Central memory CD8-positive, alpha-beta T cell (primary cell): ENCODE data around the gene DGKG.

Source experiments
- ATAC-seq: fragments of 150-1000 bp; cut with Tn5 transposase; replicated peaks from 2 replicates; pipeline ENCODE4 v1.10.0; 2022; ENCODE audit warnings: mild to moderate bottlenecking, moderate FRiP score, moderate number of reproducible peaks; ENCODE audit not compliant: poor library complexity, severe bottlenecking; ENCODE audit errors: extremely low read depth
- DNase-seq, 2 donors: peaks; one replicate each; pipeline ENCODE4 v3.0.0; 2021; ENCODE audit warnings: low spot score in 2 of 2
- H3K27ac Mint-ChIP-seq: one replicate; pipeline ENCODE4 v1.8.0; 2022; ENCODE audit warnings: low read depth, mild to moderate bottlenecking, moderate library complexity, mixed read lengths
- H3K27me3 Mint-ChIP-seq: one replicate; pipeline ENCODE4 v1.8.0; 2022; ENCODE audit warnings: mixed read lengths
- H3K36me3 Mint-ChIP-seq: one replicate; pipeline ENCODE4 v1.8.0; 2022; ENCODE audit warnings: mild to moderate bottlenecking, moderate library complexity, mixed read lengths; ENCODE audit not compliant: insufficient read depth
- H3K4me1 Mint-ChIP-seq: one replicate; pipeline ENCODE4 v1.8.0; 2022; ENCODE audit warnings: mixed read lengths
- H3K4me3 Mint-ChIP-seq: one replicate; pipeline ENCODE4 v1.8.0; 2022; ENCODE audit warnings: mild to moderate bottlenecking, moderate library complexity, mixed read lengths
- H3K9me3 Mint-ChIP-seq: one replicate; pipeline ENCODE4 v1.8.0; 2022; ENCODE audit warnings: mixed read lengths

Gene DGKG

DNA sequence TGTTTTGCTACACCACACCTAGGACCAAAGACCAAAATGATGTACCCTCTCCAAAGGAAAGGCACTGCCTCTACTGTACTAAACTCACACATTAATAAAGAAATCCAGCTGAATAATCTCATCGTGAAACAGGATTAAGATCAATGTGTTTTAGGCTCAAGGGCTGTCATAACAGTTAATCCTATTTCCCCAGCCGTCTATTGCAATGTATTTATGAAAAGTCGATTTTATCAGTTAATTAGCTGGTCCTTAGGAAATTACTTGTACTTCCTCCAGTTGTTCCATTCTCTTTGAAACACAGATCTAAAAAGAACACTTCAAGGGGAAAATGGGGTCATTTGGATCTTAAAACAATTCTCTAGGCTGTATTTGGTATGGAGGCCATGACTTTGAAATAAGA is 261.6 kb downstream of the DGKG start:
- Mint-ChIP-seq H3K9me3 (no peaks in the 10 kb centered on the region), H3K36me3 (no peaks in the 10 kb centered on the region), H3K4me3 (no peak overlapping the region), H3K27ac (no peak overlapping the region), H3K27me3 (peaks cover 76% of the 10 kb centered on the region), H3K4me1 (no peaks in the 10 kb centered on the region)
- DNase-seq (no peak), ATAC-seq (no peak)

DNA sequence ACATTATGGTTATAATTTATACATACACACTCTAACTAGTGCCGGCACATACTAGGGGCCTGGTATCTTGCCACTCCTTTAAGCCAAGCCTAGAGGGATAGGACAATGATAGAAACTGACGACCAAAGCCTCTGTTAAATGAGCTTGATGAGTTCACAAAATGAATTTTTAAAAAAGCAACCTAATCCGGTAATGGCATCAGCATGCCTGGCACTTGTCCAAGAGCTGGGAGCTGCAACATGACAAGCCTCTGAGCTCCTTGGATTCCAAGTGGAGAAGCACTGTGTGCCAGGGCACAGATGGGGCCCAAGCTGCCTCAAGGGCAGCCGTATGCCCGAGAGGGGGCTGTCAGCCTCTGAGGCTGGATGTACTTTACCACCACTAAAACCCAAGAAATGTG is 262.9 kb downstream of the DGKG start:
- no peak for ATAC-seq
- H3K4me3 Mint-ChIP-seq: no peak overlapping the region
- peaks cover 84% of the 10 kb centered on the region for H3K27me3 Mint-ChIP-seq
- H3K36me3 Mint-ChIP-seq: no peaks in the 10 kb centered on the region
- no peaks in the 10 kb centered on the region for H3K9me3 Mint-ChIP-seq
- no peaks in the 10 kb centered on the region for H3K4me1 Mint-ChIP-seq
- H3K27ac Mint-ChIP-seq: no peak overlapping the region
- no peak for DNase-seq

DNA sequence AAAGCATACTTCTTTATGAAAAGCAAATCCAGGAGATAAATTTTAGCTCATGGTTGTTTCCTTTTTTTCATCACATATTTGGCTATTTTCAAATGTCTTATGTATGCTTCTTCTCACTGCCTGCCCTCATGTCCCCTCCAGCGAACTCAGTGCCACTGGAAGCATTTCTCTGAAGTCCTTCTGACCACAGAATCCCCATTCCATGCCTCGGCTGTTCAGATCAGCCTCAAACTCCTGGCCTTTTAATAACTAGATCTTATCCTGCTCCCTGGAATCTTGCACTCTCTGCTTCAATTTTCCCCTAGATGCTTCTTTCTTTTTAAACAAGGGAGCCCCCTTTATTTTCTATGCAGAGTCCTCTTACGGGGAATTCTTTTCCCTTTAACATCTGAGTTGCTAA is 263.3 kb downstream of the DGKG start:
- Mint-ChIP-seq H3K4me1 (no peaks in the 10 kb centered on the region), H3K9me3 (no peaks in the 10 kb centered on the region), H3K27ac (no peak overlapping the region), H3K36me3 (no peaks in the 10 kb centered on the region), H3K4me3 (no peak overlapping the region), H3K27me3 (peaks cover 89% of the 10 kb centered on the region)
- ATAC-seq: no peak
- no peak for DNase-seq

DNA sequence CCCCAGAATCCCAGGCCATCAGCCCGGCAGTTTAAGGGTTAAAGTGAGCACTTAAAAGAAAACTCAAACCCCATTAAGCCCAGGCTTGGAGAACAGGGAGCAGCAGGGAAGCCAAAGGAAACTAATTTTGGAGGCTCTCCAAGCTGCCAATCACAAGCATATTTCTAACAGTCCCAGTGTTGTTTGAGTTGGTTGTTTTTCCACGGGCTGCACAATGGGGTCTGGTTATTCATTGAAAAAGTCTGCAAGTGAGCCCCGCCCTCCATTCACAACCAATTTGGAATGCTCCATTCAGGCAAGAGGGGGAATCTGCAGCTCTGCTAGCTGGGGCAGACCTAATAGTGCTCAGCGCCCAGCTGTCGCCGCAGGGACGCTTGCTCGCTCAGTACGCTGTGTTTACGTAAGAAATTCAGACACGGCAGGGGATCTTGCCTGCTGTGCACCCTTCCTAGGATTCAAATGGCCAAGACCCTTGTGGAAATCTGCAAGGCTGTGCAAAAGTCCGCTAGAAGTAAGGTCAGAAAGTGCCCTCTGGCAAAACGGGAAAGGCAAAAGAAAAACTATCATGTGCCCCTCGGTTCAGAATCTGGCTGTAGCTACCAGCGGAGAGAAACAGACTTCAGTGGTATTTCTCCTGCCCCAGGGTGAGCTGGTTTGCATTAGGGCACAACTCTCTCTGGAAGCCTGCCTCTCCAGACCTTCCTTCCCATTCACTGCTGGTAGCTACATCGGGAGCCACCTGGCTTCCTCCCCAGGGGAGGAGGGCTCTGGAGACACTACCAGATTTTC is 264.2 kb downstream of the DGKG start:
- Mint-ChIP-seq H3K4me1 (no peaks in the 10 kb centered on the region), H3K27me3 (peaks cover 93% of the 10 kb centered on the region)

DNA sequence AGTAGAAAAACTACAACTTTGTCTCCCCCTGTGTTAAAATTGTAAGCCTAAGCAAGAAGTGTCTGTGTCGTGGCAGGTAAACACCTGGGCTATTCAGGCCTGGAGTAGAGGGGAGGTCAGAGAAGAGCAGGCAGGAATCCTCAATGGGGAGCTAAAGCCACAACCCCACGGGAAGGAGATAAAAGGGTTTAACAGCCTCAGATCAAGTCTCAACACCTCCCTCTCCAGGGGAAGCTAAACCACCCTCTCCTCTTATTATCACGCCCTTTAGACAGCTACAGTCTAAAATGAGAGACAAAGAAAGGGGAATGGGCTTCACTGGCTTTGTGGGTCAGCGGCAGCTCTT is 264.7 kb downstream of the DGKG start:
- H3K4me1 Mint-ChIP-seq: no peaks in the 10 kb centered on the region
- no peaks in the 10 kb centered on the region for H3K9me3 Mint-ChIP-seq
- H3K4me3 Mint-ChIP-seq: no peak overlapping the region
- H3K27me3 Mint-ChIP-seq: peaks cover 92% of the 10 kb centered on the region
- DNase-seq (no peak), ATAC-seq (no peak)
- no peak overlapping the region for H3K27ac Mint-ChIP-seq
- H3K36me3 Mint-ChIP-seq: no peaks in the 10 kb centered on the region

More for the DNA sequence above, 264.2 kb downstream of the DGKG start:
- H3K36me3 Mint-ChIP-seq: no peaks in the 10 kb centered on the region
- DNase-seq (no peak), ATAC-seq (no peak)
- no peaks in the 10 kb centered on the region for H3K9me3 Mint-ChIP-seq
- no peak overlapping the region for H3K4me3 Mint-ChIP-seq
- H3K27ac Mint-ChIP-seq: no peak overlapping the region
